GM23338 (cell line): ENCODE results near the gene FUT3.

Experiments
- EZH2 ChIP-seq: fragments of 200-600 bp; sonication (generic); IDR thresholded peaks from one replicate; pipeline ENCODE4 v1.8.0; 2017; ENCODE audit warnings: antibody characterized with exemption, mild to moderate bottlenecking, low read depth; ENCODE audit not compliant: unreplicated experiment
- EZH2phosphoT487 ChIP-seq: fragments of 200-600 bp; sonication (generic); IDR thresholded peaks from one replicate; pipeline ENCODE4 v1.8.1; 2018; ENCODE audit warnings: antibody characterized with exemption; ENCODE audit not compliant: unreplicated experiment
- JUNB ChIP-seq: IDR thresholded peaks from one replicate; pipeline ENCODE4 v1.6.1; 2016; ENCODE audit warnings: antibody characterized with exemption; ENCODE audit not compliant: unreplicated experiment
- NANOG ChIP-seq: IDR thresholded peaks from 2 replicates; pipeline ENCODE4 v1.6.1; 2016; ENCODE audit warnings: antibody characterized with exemption, borderline replicate concordance
- POLR2AphosphoS5 ChIP-seq: IDR thresholded peaks from 2 replicates; pipeline ENCODE4 v1.6.1; 2016; ENCODE audit warnings: antibody characterized with exemption, low read depth
- TF ChIP-seq, protein P1 (sequence below), 2 experiments: fragments of 200-600 bp in 1 of 2; sonication (generic) in 1 of 2; conservative IDR thresholded peaks; 2 replicates each; pipeline versions ENCODE4 v1.5.1 to v1.6.1; 2016 to 2017; ENCODE audit warnings: antibody characterized with exemption in 2 of 2, low read depth in 2 of 2, mild to moderate bottlenecking in 2 of 2, moderate library complexity in 1 of 2
- TF ChIP-seq, protein P2 (sequence below): fragments of 250-450 bp; sonication (Bioruptor Pico); IDR thresholded peaks from 2 replicates; pipeline ENCODE4 v1.5.0; 2020; ENCODE audit warnings: mild to moderate bottlenecking, moderate library complexity
- TF ChIP-seq, protein P3 (sequence below): IDR thresholded peaks from 2 replicates; pipeline ENCODE4 v1.6.1; 2016; ENCODE audit warnings: antibody characterized with exemption
- TF ChIP-seq, protein P4 (sequence below): IDR thresholded peaks from one replicate; pipeline ENCODE4 v1.6.1; 2018; ENCODE audit warnings: antibody characterized with exemption; ENCODE audit not compliant: unreplicated experiment

DNA sequence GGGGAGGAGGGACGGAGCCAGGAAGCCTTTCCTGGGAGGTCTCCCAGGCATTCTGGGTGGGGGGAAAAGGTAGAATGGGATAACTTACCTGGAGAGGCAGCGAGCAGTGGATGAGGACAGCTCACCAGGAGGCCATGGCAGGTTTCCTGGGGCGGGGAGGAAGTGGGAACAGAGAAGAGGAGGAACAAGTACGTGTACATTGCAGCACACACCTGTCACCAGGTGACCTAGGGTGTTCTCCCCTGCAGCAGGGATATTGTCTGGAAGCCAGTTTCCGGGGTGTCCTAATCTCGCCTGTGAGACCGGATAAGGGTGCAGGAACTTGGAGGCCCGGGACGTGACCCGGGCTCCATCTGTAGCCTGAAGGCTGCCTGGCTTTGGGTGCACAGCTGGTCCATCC, at the start of gene FUT3:
- TF ChIP-seq, protein P1, sequence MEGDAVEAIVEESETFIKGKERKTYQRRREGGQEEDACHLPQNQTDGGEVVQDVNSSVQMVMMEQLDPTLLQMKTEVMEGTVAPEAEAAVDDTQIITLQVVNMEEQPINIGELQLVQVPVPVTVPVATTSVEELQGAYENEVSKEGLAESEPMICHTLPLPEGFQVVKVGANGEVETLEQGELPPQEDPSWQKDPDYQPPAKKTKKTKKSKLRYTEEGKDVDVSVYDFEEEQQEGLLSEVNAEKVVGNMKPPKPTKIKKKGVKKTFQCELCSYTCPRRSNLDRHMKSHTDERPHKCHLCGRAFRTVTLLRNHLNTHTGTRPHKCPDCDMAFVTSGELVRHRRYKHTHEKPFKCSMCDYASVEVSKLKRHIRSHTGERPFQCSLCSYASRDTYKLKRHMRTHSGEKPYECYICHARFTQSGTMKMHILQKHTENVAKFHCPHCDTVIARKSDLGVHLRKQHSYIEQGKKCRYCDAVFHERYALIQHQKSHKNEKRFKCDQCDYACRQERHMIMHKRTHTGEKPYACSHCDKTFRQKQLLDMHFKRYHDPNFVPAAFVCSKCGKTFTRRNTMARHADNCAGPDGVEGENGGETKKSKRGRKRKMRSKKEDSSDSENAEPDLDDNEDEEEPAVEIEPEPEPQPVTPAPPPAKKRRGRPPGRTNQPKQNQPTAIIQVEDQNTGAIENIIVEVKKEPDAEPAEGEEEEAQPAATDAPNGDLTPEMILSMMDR (conservative IDR thresholded peaks at IDR 0.05; ENCODE audit: low read depth in 2 of 2) = no peak
- TF ChIP-seq, protein P2, sequence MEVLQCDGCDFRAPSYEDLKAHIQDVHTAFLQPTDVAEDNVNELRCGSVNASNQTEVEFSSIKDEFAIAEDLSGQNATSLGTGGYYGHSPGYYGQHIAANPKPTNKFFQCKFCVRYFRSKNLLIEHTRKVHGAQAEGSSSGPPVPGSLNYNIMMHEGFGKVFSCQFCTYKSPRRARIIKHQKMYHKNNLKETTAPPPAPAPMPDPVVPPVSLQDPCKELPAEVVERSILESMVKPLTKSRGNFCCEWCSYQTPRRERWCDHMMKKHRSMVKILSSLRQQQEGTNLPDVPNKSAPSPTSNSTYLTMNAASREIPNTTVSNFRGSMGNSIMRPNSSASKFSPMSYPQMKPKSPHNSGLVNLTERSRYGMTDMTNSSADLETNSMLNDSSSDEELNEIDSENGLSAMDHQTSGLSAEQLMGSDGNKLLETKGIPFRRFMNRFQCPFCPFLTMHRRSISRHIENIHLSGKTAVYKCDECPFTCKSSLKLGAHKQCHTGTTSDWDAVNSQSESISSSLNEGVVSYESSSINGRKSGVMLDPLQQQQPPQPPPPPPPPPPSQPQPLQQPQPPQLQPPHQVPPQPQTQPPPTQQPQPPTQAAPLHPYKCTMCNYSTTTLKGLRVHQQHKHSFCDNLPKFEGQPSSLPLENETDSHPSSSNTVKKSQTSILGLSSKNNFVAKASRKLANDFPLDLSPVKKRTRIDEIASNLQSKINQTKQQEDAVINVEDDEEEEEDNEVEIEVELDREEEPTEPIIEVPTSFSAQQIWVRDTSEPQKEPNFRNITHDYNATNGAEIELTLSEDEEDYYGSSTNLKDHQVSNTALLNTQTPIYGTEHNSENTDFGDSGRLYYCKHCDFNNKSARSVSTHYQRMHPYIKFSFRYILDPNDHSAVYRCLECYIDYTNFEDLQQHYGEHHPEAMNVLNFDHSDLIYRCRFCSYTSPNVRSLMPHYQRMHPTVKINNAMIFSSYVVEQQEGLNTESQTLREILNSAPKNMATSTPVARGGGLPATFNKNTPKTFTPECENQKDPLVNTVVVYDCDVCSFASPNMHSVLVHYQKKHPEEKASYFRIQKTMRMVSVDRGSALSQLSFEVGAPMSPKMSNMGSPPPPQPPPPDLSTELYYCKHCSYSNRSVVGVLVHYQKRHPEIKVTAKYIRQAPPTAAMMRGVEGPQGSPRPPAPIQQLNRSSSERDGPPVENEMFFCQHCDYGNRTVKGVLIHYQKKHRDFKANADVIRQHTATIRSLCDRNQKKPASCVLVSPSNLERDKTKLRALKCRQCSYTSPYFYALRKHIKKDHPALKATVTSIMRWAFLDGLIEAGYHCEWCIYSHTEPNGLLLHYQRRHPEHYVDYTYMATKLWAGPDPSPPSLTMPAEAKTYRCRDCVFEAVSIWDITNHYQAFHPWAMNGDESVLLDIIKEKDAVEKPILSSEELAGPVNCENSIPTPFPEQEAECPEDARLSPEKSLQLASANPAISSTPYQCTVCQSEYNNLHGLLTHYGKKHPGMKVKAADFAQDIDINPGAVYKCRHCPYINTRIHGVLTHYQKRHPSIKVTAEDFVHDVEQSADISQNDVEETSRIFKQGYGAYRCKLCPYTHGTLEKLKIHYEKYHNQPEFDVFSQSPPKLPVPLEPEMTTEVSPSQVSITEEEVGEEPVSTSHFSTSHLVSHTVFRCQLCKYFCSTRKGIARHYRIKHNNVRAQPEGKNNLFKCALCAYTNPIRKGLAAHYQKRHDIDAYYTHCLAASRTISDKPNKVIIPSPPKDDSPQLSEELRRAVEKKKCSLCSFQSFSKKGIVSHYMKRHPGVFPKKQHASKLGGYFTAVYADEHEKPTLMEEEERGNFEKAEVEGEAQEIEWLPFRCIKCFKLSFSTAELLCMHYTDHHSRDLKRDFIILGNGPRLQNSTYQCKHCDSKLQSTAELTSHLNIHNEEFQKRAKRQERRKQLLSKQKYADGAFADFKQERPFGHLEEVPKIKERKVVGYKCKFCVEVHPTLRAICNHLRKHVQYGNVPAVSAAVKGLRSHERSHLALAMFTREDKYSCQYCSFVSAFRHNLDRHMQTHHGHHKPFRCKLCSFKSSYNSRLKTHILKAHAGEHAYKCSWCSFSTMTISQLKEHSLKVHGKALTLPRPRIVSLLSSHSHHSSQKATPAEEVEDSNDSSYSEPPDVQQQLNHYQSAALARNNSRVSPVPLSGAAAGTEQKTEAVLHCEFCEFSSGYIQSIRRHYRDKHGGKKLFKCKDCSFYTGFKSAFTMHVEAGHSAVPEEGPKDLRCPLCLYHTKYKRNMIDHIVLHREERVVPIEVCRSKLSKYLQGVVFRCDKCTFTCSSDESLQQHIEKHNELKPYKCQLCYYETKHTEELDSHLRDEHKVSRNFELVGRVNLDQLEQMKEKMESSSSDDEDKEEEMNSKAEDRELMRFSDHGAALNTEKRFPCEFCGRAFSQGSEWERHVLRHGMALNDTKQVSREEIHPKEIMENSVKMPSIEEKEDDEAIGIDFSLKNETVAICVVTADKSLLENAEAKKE (CRISPR knock-in tag) = no peak
- TF ChIP-seq EZH2 (no peak), POLR2AphosphoS5 (no peak), EZH2phosphoT487 (no peak), JUNB (no peak), NANOG (no peak)
- TF ChIP-seq, protein P3, sequence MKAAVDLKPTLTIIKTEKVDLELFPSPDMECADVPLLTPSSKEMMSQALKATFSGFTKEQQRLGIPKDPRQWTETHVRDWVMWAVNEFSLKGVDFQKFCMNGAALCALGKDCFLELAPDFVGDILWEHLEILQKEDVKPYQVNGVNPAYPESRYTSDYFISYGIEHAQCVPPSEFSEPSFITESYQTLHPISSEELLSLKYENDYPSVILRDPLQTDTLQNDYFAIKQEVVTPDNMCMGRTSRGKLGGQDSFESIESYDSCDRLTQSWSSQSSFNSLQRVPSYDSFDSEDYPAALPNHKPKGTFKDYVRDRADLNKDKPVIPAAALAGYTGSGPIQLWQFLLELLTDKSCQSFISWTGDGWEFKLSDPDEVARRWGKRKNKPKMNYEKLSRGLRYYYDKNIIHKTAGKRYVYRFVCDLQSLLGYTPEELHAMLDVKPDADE = no peak
- TF ChIP-seq, protein P4, sequence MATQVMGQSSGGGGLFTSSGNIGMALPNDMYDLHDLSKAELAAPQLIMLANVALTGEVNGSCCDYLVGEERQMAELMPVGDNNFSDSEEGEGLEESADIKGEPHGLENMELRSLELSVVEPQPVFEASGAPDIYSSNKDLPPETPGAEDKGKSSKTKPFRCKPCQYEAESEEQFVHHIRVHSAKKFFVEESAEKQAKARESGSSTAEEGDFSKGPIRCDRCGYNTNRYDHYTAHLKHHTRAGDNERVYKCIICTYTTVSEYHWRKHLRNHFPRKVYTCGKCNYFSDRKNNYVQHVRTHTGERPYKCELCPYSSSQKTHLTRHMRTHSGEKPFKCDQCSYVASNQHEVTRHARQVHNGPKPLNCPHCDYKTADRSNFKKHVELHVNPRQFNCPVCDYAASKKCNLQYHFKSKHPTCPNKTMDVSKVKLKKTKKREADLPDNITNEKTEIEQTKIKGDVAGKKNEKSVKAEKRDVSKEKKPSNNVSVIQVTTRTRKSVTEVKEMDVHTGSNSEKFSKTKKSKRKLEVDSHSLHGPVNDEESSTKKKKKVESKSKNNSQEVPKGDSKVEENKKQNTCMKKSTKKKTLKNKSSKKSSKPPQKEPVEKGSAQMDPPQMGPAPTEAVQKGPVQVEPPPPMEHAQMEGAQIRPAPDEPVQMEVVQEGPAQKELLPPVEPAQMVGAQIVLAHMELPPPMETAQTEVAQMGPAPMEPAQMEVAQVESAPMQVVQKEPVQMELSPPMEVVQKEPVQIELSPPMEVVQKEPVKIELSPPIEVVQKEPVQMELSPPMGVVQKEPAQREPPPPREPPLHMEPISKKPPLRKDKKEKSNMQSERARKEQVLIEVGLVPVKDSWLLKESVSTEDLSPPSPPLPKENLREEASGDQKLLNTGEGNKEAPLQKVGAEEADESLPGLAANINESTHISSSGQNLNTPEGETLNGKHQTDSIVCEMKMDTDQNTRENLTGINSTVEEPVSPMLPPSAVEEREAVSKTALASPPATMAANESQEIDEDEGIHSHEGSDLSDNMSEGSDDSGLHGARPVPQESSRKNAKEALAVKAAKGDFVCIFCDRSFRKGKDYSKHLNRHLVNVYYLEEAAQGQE = no peak
